ENCODE results near the gene AMER2.

GRCh38 chr13:25213715-25214114, 41.6 kb upstream of the AMER2 start:
- TF ChIP-seq EZH2 (IDR thresholded peaks at IDR 0.05; ENCODE audit: low read length), result no peak
- no peak for TF ChIP-seq CTCF (optimal IDR thresholded peaks at IDR 0.05 in 1 of 3, IDR thresholded peaks at IDR 0.05 in 1 of 3, conservative IDR thresholded peaks at IDR 0.05 in 1 of 3; ENCODE audit: extremely low read depth in 1 of 3, insufficient read depth in 2 of 3, low read length in 3 of 3)

All from keratinocyte (primary cell).